NCI-H1436 (cell line): ENCODE measurements around the gene EID2B.

Source experiments
- DNase-seq: peaks from one replicate; lab custom pipeline; 2025; lab: John Stamatoyannopoulos, UW

Gene EID2B

GRCh38 chr19:39532233-39533002, at the start of gene EID2B:
TSS of gene EID2B (minus strand) at chr19:39532852. CDS start at chr19:39532802, 50 bp downstream.
- peak; percentile 95 for DNase-seq

- no peak for DNase-seq
These were observed 49.8 kb upstream of the EID2B start for GRCh38 chr19:39582442-39582841.

- DNase-seq: no peak
These were observed 36.0 kb upstream of the EID2B start for GRCh38 chr19:39568604-39569003.

GRCh38 chr19:39566064-39566463, 33.4 kb upstream of the EID2B start:
- no peak for DNase-seq

- no peak for DNase-seq
These were observed 30.8 kb upstream of the EID2B start for GRCh38 chr19:39563408-39563807.

- DNase-seq: no peak
These were observed 26.0 kb upstream of the EID2B start for GRCh38 chr19:39558624-39559117.

GRCh38 chr19:39557811-39558623, 25.4 kb upstream of the EID2B start:
- DNase-seq: no peak

GRCh38 chr19:39555883-39556282, 23.2 kb upstream of the EID2B start:
- DNase-seq: no peak

GRCh38 chr19:39554701-39555311, 22.2 kb upstream of the EID2B start:
- DNase-seq: no peak

- no peak for DNase-seq
These were observed 20.5 kb upstream of the EID2B start for GRCh38 chr19:39553082-39553652.

GRCh38 chr19:39550197-39550596, 17.5 kb upstream of the EID2B start:
- no peak for DNase-seq

- no peak for DNase-seq
These were observed 13.9 kb upstream of the EID2B start for GRCh38 chr19:39546599-39546998.

- DNase-seq: no peak
These were observed 12.3 kb upstream of the EID2B start for GRCh38 chr19:39544911-39545310.

GRCh38 chr19:39544226-39544903, 11.7 kb upstream of the EID2B start:
- no peak for DNase-seq

- no peak for DNase-seq
These were observed 10.8 kb upstream of the EID2B start for GRCh38 chr19:39543477-39543857.

- DNase-seq: no peak
These were observed 9.6 kb upstream of the EID2B start for GRCh38 chr19:39542206-39542605.

- no peak for DNase-seq
These were observed 7.7 kb upstream of the EID2B start for GRCh38 chr19:39540333-39540673.

- DNase-seq: peak; percentile 89
These were observed 7.1 kb upstream of the EID2B start, which contains the start of gene EID2 for GRCh38 chr19:39539518-39540332. TSS of gene EID2 (minus strand) at chr19:39540161. CDS start at chr19:39540079, 82 bp downstream.

- no peak for DNase-seq
These were observed 6.5 kb upstream of the EID2B start for GRCh38 chr19:39539165-39539517.

- DNase-seq: no peak
These were observed 1.1 kb upstream of the EID2B start for GRCh38 chr19:39533791-39534190.

GRCh38 chr19:39533003-39533512, 406 bp upstream of the EID2B start:
- no peak for DNase-seq
